GM11168 (cell line): Measurements from ENCODE around the gene RLF.

Experiments
- in situ Hi-C: fragments of 300-500 bp; cut with MboI; formaldehyde crosslinking; loops from one replicate; pipeline ENCODE4 v1.12.0; 2022; ENCODE audit warnings: low sequenced_read_pairs; ENCODE audit not compliant: unreplicated experiment

RLF gene

DNA sequence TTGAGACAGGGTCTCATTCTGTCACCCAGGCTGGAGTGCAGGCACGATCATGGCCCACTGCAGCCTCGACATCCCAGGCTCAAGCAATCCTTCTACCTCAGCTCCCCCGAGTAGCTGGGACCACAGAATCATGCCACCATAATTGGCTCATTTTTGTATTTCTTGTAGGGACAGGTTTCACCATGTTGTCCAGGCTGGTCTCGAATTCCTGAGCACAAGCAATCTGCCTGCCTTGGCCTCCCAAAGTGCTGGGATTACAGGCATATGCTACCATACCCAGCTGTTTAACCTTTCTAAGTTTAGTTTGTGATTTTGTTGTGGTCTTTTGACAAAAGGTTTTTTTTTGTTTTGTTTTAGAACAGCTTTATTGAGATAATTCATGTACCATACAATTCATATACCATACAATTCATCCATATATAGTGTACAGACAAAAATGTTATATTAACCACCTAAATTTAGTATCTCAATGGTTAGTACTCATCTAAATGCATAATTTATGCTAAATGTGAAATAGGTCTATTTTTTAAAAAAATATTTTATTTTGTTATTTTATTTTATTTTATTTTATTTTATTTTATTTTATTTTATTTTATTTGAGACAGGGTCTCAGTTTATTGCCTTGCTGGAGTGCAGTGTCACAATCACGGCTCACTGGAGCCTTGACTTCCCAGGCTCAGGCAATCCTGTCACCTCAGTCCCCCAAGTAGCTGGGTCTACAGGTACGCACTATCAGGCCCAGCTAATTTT lies 105.8 kb downstream of the RLF start:
- in situ Hi-C loops: no loop called here

DNA sequence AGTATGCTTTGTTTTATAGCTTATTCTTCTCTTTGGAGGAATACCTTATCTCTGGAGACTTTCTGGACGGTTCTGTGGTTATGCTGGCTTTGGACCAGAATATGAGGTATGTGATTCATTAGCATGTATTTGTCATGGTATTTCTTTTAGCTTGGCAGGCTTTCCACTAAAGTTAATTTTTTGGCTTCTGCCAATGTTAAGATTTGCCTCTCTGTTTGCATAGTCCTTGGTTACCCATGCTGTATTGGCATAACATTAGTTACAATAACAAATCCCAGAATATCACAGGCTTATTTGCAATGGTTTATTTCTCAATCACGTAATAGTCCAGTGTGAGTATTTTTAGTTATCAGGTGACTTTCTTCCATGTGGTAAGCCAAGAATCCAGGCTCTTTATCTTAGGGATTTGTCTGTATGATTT lies 106.6 kb downstream of the RLF start:
- in situ Hi-C loops: no loop called here

DNA sequence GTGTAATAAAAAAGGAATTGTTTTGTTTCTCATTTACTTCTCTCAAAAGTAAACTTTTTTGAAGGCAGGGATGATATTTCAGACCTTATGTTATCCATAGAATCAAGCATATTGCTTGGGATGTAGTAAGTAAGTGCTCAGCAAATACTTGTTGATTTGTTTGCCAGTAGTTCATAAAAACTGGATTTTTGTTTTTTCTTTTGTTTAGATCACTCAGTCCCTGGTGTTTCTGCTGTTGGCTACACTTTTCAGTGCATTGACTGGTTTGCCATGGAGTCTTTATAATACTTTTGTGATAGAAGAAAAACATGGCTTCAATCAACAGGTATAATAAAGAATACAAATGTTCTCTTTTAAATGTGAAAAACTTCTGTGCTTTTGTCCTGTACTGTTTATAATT lies 107.0 kb downstream of the RLF start:
- in situ Hi-C loops: no loop called here

DNA sequence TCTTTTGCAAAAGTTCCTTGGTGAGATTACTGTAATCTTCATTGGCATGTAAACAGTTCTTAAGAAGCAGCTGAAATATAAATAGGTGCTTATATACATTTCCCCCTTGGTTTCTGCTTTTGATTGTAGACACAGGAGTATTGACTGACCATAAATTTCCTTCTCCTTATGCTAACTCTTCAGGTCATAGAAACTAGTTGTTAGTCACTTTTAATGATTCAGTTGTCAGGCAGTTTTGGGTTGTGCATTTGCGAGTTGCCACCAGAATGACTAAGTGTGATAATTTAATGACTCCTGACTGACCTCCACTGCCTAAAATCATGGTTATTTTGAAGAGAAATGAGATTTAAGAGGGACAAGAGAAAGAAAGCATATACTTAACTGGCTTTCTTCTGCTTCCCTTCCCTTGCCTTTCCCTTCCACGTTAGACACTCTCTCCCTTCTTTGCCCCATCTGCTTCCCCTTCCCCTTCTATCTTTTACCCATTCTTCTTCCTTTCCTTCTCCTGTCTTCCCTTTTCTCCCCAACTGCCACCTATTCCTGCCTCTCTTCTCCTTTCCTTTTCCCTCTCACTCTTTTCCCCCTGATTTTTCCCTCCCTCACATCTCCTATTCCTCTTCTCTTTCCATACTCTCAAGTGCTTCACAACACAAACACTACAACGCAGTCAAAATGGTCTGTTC lies 109.1 kb downstream of the RLF start:
- in situ Hi-C loops: no loop called here

DNA sequence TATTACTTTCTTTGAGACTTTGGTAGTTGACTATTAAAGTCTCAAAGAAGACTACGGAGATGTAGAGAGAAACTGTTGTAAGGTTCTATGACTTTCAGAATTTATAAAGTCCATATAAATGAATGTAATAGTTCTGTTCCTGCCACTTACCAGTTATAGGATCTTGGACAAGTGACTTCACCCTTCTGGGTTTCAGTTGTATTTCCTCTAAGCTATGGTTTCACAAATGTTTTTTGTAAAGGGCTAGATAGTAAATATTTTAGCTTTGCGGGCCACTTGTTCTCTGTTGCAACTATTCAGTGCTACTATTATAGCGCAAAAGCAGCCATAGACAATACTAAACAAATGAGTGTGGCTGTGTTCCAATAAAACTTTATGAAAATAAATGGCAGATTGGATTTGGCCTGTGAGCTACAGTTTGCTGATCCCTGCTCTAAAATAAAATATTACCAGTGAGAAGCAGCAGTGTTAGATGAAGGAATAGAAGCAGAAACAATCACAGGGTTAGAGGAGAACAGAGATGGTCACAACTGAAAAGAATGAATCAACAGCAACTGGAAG lies 111.5 kb downstream of the RLF start:
- in situ Hi-C loops: no loop called here

DNA sequence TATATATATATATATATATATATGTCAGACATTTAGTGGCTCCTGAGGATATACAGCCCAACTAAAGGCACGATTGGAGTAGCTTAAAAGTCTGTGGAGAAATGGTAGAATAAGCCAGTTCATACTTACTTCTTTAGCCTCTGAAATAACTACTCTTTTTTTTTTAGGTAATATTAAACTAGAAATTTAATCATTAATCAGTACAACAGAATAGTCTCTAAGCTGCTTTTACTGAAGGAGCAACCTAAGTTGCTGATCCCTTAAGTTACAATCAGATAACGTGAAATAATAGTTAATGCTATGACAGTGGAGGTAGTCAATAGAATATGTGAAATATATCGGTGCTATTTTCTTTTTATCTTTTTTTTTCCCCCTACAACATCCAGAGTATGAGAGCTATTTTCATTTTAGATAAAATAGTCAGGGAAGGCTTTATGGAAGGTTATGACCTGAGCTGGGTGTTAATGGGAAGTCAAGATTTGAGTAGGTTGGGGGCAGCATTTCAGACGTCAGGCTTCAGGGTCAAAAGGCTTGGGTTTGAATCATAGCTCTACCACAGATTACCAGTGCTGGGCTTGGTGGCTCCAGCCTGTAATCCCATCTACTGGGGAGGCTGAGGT lies 112.5 kb downstream of the RLF start:
- in situ Hi-C loops: no loop called here

DNA sequence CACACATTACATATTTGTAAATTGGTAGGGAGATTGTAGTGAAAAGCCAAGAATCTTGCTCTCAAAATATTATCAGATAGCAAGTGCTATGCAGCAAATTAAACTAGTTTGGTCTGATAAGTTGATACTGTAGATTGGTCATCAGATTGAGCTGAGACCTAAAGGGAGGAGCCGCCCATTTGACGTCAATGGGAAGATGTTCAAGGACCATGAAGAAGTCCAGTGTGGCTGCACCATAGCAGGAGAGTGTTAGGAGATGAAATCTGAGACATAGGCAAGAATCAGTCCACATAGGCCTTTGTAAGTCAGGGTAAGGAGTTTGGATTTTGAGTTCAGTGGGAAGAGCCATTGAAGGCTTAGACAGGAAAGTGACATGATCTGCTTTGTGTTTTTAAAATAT lies 113.1 kb downstream of the RLF start:
- in situ Hi-C loops: no loop called here

DNA sequence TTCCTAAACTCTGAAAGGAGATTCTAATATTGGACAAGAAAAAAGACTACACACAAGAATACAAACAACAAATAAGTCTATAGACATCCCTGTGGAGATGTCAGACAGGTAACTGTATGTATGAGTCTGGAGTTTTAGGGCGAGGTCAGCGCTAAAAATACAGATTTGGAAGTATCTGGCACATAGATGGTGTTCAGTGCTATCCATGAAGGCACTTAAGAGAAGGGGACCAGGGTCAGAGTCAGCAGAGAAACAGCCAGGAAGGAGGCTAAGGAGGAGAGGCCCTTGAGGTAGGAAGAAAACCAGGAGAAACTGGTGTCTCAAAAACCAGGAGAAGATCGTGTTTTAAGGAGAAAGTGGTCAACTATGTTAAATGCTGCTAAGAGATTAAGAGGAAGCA lies 114.9 kb downstream of the RLF start:
- in situ Hi-C loops: no loop called here

DNA sequence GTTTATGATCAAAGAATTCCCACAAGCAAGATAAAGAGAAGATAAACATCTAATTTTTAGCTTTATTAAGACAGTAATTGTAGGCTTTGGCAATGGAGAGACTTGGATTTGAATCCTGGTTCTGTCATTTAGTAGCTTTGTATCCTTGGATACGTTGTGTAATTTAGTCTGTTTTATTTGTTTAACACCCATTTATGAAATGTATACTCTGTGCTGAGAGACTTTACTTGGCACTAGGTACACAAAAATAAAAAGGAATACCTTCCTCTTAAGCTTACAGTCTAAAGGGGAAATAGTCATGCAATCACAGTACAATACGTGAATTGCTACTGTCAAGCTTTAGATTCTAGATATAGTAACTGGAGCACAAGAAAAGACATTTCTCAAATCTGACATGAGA lies 120.7 kb downstream of the RLF start:
- in situ Hi-C loops: no loop called here
